ENCODE results near the gene CCM2L.
A peak's percentile ranks its signal among the peaks of the same experiment; 100 is the strongest.
"Not testable (repeated sequence)": the region's sequence is repeated elsewhere in the genome, so short reads cannot be mapped to it uniquely, and the experiment has no call there.

CCM2L gene

DNA sequence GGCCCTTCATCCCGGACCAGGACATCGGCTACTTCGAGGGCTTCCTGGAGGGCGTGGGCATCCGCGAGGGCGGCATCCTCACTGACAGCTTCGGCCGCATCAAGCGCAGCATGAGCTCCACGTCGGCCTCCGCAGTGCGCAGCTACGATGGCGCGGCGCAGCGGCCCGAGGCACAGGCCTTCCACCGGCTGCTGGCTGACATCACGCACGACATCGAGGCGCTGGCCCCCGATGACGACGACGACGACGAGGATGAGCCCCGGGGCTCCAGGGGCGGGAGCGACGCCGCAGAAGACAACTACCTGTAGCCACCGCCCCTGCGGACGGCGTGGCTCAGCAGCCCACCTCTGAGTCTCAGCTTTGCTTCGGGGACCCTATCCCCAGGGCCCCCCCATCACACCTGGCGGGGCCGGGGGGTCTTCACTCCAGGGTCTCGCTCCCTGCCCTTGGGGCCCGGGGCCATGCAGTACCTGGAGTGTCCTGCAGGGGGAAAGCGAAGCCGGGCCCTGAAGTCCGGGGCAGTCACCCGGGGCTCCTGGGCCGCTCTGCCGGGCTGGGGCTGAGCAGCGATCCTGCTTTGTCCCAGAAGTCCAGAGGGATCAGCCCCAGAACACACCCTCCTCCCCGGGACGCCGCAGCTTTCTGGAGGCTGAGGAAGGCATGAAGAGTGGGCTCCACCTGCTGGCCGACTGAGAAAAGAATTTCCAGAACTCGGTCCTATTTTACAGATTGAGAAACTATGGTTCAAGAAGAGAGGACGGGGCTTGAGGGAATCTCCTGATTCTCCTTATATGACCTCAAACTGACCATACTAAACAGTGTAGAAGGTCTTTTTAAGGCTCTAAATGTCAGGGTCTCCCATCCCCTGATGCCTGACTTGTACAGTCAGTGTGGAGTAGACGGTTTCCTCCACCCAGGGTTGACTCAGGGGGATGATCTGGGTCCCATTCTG lies 21.0 kb downstream of the CCM2L start:
- peak; percentile 63 for DNase-seq

DNA sequence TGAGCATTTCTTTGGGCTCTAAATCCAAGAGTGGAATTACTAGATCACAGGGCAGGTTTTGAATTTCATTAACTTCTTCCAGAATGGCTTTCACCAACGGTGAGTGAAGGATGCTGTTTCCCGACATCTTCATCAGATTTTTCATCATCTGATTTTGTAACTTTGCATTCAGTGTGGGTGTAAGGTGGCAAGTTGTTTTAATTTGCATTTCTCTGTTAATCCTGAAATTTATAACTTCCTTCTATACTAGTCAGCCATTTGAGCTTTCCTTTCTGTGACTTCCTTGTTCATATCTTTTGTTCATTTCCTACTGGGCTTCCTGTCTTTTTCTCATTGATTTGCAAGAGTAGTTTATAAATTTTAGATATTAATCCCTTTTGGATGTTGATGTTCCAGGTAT lies 23.1 kb downstream of the CCM2L start:
- DNase-seq, result no peak

DNA sequence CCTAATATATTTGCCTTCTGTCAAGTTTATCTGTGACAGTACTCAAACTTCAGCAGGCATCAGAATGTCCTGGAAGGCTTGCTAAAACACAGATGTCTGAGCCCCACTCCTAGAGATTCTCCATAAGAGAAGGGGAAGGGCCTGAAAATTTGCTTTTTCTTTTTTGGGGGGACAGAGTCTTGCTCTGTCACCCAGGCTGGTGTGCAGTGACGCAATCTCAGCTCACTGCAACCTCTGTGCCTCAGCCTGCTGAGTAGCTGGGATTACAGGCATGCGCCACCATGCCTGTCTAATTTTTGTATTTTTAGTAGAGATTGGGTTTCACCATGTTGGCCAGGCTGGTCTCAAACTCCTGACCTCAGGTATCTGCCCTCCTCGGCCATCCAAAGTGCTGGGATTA lies 23.5 kb downstream of the CCM2L start:
- DNase-seq, result not testable (repeated sequence)

DNA sequence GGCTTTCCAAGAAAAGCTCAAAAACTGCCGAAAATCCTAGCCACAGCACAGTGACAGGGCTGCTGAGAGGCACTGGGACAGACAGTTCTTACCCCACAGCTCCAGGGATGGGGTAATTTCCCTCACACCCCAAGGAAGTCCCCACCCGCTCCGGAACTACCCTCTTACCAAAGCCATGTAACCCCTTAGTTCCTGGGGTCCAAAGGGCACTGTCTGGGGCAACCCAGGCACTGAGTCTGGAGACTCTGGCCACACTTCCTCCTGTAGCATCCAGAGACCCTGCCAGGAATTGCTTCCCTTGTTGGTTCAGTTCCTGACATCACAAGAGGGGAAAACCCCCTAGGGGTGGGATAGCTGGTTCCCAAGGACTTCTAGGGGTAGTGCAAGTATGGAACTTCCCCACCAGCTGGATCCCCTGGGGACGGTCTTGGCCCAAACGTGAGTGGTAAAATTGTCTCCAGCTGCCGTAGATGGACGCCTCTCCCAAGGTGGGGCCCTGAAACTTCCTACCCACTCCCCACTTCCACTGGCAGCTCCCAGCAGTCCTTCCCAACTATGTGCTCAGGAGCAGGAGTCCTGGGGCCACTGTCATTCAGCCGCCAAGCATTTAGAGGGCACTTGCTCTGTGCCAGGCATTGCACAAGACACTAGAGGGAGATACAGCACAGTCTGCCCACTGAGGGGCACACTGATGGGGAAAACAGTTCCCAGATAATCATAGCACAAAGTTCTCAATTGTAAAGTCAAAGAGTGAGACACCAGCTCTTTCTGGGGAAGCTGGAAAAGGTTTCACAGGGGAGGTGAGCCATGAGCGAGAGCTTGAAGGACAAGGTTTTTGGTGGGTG lies 24.6 kb downstream of the CCM2L start:
- no peak for DNase-seq

DNA sequence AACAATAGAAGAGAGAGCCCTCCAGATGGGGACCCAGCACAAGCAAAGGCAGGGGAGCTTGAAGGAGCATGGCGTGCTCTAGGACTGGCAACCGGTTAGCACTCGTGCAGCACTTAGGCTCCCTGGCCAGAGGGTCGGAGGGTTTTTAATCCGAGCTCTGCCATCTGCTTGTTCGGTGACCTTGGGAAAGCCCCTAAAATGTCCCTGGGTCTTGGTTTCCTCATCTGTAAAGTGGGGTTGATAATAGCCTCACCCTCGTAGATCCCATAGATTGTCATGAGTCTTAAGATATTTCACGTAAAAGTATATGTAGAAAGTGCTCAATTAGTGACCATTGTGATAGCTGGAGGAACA lies 25.2 kb downstream of the CCM2L start:
- DNase-seq, result no peak

DNA sequence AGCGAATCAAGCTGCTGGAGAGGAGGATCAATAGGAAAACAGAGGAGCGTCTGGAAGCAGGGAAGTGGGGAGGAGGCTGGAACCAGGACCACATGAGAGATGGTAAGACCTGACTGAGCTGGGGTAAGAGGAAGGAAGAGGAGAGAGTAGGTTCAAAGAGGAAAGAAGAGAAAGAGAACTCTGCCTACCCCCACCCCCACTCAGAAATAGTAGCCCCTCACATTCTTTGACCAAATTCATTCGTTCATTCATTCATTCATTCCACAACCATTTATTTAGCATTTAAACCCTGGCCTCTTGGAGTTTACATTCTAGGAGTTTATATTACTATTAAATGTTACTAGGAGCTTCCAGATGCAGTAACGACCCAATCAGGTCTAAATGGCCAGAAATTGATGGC lies 26.0 kb downstream of the CCM2L start:
- DNase-seq, result no peak

DNA sequence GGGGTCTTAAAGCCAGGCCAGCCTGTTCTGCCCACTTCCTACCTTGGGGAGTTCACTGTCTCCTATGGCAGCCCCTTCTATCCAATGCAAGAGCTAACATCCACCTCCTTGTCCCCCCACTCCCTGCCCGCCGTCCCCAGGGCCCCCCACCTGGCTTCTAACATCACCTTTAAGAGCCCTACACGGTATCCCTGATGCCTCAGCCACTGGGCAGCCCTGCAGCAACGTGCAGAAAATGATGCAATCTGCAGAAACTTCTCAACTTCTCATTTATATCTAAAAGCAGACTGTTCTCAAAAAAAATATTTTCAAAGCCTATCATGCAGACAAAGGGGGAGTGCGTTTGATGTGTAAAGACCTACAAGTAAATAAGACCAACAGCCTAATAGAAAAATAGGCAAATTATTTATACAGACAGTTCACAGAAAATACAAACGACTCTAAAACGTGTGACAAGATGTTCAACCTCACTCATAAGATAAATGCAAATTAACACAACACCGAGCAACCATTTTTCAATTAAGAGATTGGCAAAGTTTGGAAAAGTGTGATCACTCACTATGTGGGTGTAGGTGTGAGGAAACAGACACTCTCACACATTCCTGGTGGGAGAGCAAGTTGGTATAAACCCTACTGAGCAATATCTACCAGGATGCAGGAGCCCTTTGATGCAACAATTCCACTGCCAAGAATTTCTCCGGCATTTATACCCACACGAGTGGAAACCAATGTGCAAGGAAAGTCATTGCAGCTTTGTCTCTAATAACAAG lies 26.7 kb downstream of the CCM2L start:
- no peak for DNase-seq

DNA sequence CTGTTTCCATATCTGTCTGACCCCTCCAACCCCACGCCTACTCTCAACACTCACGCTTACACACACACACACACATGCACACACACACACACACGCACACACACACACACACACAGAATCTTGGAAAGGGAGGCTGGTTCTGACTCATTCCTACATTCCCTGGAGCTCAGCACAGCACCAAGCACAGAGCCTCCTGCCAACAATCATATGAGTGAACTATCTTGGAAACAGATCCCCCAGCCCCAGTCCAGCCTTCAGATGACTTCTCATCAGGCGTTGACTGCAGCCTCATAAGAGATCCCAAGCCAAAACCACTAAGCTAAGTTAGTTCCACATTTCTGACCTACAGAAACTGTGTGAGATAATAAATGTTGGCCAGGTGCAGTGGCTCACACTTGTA lies 27.7 kb downstream of the CCM2L start:
- DNase-seq, result no peak

DNA sequence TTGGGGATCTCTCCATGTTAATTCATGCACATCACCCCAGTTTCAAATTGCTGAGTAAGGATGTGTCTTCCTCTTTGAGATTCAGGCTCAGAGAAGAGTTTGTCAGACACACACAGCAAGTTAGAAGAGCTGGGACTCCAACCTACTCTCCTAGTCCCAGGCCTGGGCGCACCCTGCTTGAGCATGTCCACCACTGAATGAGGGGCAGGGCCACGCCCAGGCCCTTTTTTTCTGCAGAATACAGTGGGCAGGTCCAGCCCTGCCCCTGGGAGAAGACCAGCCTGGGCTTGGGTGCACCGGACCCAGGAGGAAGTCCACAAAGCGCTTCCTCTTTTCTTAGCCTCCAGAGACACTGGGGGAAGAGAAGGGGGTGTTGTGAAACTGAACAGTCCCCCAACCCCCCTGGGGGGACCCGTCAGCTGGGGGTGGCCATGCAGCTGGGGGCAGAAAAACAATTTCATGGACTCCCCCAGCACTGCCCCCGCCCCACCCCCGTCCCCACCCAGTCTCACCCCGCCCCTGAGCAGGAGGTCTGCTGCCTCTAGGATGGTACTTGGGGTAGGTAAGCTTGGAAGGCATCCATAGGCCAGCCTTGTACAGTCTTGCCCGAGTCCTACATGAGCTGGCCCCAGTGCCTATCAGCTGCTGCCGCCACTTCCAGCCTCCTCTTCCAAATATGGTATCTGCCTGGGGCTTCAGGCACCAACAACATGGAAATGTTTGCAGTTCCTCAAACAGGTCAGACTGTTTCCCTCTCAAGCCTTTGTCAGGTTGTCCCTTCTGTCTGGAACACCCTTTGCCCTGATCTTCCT lies 30.1 kb downstream of the CCM2L start:
- no peak for DNase-seq

DNA sequence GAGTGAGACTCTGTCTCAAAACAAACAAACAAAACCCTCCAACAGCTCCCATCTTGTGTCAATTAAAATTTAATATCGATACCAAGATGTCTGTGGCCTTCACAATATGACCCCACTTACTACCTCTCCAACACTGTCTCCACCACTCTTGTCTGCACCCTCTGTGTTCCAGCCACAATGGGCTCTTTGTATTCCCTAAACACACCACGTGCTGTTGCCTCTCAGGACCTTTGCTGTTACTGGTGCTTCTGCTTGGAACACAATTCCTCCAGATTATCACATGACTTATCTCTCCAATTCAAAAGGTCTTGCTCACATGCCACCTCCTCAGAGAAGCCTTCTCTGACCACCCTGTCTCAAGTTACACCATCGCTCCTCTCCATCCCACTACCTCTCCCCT lies 35.8 kb downstream of the CCM2L start:
- no peak for DNase-seq

DNA sequence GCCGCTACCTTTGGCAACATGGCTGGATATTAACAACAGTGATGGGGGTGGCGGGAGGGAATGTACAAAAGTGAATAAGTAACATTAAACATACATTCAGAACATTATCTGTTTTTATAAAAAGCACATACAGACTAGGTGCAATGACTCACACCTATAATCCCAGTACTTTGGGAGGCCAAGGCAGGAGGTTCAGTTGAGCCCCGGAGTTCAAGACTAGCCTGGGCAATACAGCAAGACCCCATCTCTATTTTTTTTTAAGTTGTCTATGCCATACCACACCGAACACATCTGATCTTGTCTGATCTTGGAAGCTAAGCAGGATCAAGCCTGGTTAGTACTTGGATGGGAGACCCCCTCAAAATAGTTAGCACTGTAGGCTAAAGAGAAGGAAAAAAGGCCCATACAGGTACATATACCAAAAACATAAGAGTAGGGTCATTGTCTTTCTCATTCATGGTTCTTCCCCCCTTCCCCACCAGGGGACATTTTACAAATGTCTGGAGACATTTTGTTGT lies 40.1 kb downstream of the CCM2L start:
- DNase-seq, result no peak

DNA sequence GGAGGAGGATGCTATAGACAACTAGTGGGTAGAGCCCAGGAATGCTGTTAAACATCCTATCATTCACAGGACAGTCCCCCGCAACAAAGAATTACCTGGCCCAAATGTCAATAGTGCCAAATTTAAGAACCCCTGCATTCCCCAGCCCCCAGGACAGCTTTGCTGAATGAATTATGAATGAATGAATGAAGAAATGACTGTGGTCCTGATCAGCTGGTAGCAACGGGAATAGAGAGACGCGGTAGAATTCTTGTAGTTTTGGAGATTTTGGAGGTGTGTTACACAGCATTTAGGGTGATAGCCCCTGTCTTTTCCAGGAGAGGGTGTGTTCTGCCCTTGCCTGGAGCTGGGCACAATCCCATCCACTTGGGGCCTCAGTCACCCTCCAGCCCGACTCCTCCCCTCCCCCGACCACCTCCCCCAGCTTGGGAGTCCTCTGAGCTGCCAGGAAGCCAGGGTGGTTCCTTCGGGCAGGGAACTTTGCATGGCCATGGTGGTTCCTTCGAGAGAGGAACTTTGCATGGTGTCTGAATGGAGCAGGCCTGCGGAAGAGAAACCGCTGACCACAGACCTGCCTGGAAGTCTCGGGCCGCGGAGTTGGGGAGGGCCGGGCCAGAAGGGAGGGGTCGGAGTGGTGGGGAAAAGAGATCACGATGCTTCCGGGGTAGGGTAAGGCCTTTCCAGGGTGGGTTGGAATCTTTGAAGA lies 40.8 kb downstream of the CCM2L start:
- no peak for DNase-seq

DNA sequence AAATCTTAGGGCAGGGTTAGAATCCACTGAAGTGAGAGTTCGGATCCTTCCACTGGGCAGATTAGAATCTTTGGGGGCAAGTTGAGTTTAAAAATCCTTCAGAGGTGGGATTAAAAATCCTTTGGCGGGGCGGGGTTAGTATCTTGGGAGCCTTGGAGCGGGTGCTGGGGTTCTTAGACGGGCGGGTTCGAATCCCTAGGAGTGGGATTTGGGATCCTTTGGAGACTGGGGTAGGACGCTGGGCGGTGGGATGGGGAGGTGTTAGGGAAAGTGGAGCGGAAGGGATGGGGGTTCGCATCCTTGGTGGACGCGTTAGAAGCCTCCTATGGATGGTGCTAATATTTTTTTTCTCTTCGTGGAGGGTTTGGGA lies 41.5 kb downstream of the CCM2L start:
- DNase-seq, result no peak

DNA sequence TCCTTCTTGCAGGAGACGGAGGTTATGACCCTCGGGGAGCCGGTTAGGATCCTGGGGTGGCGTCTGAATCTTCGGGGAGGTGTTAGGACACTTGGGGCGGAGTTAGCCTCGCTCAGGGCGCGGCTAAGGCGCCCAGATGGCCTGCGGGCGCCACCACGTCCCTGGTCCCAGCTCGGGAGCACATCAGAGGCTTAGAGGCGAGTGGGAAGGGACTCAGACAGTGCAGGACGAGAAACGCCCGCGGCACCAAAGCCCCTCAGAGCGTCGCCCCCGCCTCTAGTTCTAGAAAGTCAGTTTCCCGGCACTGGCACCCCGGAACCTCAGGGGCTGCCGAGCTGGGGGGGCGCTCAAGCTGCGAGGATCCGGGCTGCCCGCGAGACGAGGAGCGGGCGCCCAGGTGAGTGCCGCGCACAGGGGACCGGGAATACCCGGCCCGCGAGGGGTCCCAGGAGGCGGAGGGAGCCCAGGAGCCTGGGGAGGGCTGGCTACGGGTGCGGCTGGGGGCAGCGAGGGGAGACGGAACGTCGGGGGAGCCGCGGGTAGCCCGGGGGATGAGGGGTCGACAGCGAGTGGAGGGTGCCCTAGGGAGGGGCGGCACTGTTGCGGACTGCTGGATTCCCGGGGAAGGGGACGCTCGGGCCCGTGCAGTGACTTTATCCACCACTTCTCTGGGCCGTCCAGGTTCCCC lies 42.0 kb downstream of the CCM2L start, which contains the start of gene HCK:
HCK (plus strand) TSS at position 153 of the 688 bp plus-strand sequence.
- no peak for DNase-seq

DNA sequence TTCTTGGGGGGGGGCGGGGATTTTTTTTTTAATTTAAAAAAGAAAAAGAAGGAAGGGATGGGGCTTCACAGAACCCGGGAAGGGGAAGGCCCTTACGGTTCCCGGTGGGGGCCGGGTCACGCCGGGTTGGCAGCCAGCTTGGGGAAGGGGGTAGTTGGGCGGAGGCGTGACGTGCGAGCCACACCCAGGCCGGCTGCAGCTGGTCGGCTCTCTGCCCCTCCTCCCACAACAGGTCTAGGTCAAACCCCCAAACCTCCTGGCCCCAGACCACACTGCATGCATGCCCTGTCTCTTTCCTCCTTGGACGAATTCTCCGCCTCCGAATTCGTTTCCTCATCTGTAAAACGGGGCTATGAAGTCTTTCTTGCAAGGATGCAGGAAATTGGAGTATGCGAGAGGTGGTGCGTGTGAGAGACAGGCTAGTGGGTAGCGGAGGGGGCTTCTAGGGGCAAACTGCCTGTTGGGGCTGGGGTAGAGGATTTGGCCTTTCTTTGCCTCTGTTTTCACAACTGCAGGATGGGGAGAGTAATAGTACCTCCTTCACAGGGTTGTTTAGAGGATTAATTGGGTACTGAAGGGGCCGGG lies 42.6 kb downstream of the CCM2L start:
- no peak for DNase-seq

DNA sequence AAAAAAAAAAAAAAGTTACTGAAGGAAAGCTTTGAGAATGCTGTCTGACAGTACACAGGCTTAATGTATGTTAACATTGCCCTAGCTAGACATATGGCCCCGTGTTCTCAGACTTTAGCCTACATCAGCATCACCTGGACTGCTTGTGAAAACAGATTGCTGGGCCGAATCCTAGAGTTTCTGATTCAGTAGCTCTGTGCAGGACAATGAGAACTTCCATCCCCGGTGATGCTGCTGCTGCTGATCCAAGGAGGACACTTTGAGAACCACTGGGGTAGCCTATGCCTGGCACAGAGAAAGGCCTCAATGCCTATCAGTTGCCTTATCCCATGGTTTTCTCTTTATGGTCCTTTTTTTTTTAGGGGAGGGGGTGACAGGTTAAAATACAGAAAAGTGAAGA lies 43.4 kb downstream of the CCM2L start:
- no peak for DNase-seq

DNA sequence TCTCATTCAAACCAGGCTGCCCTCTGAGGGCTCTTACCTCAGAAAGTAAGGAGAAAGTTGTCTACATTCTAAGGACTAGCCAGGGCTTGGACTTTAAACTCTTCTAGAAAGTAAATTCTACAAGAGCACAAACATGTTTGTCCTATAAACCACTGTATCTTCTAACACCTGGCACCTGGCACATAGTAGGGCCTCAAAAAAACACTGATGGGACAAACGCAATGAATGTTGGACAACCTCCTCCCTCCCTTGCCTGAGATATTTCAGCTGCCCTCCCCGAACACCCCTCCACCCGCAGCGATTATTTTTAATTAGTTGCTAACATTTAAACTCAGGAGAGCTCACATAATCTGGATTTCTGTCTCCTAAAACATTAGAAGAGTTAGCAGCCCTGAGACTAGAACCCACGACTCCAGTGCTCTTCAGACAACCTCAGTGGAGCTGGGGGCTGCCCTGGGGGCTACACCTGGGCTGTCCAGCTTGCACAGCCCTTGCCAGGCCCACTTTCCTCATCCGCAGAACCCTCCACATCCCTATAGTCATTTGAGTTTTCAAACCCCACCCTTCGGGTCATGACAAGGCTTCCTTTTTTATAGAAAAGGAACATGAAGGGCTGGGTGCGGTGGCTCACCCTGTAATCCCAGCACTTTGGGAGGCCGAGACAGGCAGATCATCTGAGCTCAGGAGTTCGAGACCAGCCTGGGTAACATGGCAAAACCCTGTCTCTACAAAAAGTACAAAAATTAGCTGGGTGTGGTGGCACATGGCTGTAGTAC lies 46.7 kb downstream of the CCM2L start:
- no peak for DNase-seq

DNA sequence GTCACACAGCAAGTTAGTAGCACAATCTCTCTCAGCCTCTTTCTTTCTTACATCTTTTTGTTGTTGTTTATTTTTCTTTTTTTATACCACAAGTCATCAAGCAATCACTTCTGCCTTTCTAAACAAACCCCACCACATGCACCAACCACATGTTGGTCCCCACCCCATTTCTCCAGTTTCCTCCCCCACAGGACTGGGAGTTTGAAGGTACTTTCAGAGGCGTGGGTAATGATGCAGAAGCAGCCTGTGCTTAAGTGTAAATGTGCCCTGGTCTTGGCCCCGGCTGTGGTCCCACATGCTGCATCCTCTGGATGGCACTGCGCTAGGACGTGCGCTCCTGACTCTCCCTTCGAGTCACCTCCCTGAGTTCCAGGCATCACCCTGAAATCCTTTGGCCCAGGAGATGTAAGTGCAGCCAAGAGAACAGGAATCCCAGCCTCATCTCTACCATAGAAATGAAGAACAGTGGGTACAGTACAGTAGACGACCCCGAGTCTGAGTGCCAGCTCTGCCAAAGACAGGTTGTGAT lies 47.5 kb downstream of the CCM2L start:
- no peak for DNase-seq

DNA sequence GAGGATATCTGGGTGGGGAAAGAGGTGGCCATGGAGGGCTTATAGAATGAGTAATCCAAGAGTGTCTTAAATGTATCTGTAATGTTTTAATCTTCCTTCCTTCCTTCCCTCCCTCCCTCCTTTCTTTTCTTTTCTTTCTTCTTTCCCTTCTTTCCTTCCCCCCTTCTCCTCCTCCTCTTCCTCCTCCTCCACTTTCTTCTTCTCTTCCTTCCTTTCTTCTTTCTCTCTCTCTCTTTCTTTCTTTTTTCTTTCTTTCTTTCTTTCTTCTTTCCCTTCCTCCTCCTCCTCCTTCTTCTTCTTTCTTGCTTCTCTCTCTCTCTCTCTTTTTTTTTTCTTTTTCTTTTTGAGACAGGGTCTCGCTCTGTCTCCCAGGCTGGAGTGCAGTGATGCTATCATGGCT lies 49.0 kb downstream of the CCM2L start:
- DNase-seq, result no peak
